NCI-H82 treated with DMSO at 0.1 percent for 48 hours (cell line): ENCODE measurements around the gene SLC6A9.

Source experiments
- DNase-seq: peaks from one replicate; lab custom pipeline; 2025; ENCODE audit not compliant: unreplicated experiment; lab: John Stamatoyannopoulos, UW

Gene SLC6A9

GRCh38 chr1:44008259-44008658 is 23.0 kb downstream of the SLC6A9 start:
- DNase-seq, result no peak

DNA sequence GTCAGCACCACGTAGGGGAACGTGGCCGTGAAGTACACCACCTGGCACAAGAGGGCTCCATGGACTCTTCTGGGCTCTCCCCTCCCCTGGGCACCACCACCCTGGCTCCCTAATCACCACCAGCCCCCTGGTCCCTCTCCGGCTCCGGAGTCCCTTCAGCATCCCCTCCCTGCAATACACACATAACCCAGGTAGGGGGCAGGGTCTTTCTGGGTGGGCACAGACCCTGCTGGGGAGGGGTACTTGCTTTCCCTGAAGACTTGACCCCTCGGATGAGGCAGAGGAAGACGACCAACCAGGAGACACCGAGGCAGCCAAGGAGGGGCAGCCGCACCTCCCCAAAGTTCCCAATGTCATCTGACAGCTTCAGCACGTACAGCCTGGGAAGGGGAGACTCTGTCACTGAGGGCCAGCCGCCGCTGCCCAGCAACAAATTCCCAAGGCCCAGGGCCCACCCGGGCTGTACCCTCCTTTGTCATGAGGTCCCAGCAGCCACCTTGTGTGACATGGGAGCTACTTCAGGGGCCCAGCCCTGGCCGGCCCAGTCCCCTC is 28.6 kb downstream of the SLC6A9 start:
- DNase-seq, result no peak

DNA sequence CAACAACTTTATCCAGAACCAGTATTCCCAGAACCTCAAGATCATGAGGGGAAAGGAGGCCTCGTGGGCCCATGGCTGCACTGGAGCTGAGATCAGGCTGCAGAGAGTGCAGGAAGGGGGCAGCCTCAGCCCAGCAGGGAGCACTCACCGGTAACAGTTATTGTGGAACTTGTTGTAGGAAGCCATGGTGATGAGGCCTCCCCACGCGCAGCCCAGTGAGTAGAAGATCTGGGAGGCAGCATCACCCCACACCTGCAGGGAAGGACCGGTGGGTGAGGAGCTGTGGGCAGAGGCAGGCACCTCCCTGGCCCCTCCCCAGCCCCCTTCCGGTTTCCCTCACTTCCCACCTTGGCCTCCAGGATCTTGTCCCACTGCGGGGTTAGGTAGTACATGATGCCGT is 29.1 kb downstream of the SLC6A9 start:
- no peak for DNase-seq

- DNase-seq, result no peak
Measured at GRCh38 chr1:44000122-44000665, 31.1 kb downstream of the SLC6A9 start.

- no peak for DNase-seq
Measured at GRCh38 chr1:43999455-43999854, 31.8 kb downstream of the SLC6A9 start.

- DNase-seq, result no peak
Measured at GRCh38 chr1:43998000-43998378, 33.3 kb downstream of the SLC6A9 start.

DNA sequence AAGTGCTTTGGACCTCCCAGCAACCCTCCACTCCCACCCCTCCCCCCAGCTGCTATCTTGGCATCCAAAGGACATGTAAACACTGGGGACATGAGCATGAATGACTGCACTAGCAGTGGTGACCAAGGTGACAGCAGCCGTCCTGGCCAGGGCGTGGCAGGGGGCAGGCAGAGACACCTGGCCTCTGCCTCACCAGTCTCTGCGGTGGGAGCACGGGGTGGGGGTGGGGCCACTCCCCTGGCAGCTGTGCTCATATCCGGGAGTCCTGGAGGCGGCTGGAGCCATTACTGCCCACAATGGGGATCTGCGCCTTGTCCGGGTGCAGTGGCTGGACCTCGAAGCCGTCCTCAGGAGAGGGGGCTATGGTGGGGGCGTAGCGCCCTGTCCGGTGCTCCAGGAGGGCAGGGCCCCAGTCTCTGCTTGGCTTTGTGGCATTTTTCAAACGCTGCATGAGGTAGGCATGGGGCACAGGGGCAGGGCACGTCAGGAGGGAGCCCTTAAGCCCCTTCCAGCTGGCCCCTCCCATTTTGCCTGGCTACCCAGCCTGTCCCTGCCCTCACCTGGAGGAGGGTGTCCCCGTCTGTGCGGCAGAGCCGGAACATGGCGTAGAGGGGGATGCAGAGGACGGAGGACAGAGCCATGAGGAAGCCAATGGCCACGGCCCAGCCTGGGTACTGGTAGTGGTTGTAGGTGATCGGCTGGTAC is 33.8 kb downstream of the SLC6A9 start:
- no peak for DNase-seq

DNA sequence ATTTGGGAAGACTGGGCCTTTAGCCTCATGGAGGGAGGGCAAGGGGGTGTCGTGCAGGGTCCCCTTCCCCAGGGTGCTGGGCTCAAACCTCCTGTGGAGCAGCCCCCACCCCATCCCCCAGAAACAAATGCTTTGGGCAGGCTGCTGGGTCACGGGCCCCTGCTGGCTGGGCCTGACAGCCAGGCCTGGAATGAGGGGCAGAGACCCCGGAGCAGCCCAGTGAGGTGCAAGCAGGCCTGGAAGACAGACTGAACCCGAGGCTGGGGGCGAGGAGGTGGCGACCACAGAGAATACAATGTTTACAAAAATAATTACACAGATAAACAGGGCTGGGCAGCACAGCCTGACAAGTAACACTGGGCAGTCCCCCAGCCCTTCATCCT is 34.5 kb downstream of the SLC6A9 start:
- DNase-seq, result no peak

GRCh38 chr1:43995984-43996732 is 35.1 kb downstream of the SLC6A9 start:
- DNase-seq, result no peak

DNA sequence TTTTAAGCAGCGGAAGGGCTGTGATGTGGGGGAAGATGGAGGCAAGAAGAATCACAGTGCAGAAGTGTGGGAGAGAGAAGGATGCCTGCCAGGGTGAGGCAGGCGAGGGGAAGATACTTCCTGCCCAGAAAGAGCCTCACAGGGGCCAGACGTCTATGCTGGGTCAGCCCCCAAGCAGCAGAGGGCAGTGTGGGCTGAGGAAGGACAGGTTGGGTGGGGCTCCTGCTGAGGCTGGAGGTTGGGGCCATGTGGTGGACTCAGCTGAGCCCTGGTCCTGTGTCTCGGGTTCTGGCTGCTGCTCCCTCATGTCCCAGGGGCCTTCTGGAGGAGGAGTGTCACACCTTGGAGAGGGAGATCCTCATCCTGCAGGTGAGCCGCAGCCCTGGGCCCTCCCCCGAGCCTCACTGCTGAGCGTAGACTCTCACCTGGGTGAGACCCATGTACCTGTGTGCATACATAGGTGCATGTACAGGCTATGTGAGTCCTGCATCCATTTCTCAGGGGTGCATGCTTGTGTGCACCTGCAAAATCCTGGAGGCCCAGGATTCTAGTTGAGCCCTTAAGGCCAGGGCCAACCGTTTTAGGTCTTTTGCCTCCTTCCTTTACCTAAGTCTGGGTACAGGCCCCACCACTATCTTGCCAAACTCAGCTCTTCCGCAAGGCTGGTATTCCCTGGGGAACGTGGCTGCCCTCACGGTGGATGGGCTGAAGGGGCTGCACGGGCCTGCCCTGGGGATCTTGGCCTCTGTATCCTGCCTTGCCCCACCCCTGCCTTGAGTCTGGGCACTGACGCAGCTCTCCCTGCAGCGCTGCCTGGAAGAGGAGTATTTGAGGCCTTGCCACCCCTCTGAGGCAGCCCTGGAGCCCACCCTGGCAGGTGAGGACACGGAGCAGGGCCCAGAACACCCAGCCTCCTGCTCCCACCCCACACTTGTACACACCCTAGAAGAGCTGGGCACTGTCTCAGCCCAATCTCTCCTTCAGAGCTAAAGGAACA is 36.2 kb downstream of the SLC6A9 start:
- DNase-seq, result peak; percentile 40

DNA sequence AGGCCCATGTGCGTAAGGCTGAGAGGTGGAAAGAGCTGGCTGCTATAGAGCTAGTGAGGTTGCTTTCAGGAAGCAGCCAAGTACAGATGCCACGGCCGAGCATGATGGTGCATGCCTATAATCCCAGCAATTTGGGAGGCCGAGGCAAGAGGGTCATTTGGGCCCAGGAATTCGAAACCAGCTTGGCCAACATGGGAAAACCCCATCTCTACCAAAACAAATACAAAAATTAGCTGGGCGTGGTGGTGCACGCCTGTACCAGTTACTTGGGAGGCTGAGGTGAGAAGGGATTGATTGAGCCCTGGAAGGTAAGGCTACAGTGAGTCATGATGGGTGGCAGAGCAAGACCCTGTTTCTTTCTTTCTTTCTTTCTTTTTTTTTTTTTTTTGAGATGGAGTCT is 37.2 kb downstream of the SLC6A9 start:
- no peak for DNase-seq

GRCh38 chr1:43993206-43993914 is 37.9 kb downstream of the SLC6A9 start:
- DNase-seq, result no peak

GRCh38 chr1:43992232-43992995 is 38.8 kb downstream of the SLC6A9 start:
- no peak for DNase-seq

DNA sequence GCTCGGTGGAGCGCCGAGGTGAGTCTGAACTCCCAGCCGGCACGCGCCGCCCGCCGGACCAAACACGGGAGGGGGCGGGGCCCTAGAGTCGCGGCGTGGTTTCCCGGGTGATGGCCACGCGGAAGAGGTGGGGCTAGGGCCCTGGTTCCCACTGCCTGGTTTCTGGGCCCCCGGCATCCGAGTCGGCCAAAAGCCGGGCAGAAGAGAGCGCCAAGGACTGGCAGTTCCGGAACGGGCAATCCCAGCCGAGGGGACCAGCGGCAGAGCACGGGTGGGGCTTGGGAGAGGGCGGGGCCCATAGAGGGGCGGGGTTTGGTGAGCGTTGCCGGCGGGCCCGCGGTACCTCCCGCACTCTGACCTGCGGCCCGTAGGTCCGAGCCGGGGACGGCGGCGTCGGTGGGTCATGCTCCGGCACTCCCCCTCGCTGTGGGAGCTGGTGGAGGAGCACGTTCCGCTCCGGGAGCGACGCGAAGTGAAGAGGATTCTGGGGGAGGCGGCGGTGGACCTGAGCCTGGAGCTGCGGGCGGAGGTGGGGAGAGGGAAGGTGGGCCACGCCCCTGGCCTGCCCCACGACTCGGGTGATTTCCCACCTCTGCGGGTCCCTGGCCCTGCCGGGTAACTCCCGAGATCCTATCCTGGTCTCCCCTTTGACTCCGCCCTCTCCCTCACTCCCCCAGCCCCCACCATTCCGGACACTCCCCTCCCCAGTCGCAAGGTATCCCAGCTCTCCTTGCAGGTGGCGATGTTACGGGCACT is 39.6 kb downstream of the SLC6A9 start, which contains the start of gene CCDC24:
CCDC24 (plus strand) TSS at position 124 of the 756 bp plus-strand sequence; CDS start at position 404, 280 bp downstream.
- peak; percentile 48 for DNase-seq

- no peak for DNase-seq
Measured at GRCh38 chr1:43991200-43991475, 40.1 kb downstream of the SLC6A9 start.

DNA sequence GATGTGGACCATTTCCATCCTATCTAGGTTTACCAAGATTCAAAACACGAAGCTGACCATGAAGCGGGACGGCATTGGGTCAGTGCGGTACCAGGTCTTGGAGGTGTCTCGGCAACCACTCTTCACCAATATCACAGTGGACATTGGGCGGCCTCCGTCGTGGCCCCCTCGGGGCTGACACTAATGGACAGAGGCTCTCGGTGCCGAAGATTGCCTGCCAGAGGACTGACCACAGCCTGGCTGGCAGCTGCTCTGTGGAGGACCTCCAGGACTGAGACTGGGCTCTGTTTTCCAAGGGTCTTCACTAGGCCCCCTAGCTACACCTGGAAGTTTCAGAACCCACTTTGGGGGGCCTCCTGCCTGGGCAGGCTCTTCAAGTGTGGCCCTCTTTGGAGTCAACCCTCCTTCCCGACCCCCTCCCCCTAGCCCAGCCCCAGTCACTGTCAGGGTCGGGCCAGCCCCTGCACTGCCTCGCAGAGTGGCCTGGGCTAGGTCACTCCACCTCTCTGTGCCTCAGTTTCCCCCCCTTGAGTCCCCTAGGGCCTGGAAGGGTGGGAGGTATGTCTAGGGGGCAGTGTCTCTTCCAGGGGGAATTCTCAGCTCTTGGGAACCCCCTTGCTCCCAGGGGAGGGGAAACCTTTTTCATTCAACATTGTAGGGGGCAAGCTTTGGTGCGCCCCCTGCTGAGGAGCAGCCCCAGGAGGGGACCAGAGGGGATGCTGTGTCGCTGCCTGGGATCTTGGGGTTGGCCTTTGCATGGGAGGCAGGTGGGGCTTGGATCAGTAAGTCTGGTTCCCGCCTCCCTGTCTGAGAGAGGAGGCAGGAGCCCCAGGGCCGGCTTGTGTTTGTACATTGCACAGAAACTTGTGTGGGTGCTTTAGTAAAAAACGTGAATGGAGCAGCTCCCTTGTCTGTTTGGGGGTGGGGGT is 40.7 kb downstream of the SLC6A9 start:
- DNase-seq, result no peak

DNA sequence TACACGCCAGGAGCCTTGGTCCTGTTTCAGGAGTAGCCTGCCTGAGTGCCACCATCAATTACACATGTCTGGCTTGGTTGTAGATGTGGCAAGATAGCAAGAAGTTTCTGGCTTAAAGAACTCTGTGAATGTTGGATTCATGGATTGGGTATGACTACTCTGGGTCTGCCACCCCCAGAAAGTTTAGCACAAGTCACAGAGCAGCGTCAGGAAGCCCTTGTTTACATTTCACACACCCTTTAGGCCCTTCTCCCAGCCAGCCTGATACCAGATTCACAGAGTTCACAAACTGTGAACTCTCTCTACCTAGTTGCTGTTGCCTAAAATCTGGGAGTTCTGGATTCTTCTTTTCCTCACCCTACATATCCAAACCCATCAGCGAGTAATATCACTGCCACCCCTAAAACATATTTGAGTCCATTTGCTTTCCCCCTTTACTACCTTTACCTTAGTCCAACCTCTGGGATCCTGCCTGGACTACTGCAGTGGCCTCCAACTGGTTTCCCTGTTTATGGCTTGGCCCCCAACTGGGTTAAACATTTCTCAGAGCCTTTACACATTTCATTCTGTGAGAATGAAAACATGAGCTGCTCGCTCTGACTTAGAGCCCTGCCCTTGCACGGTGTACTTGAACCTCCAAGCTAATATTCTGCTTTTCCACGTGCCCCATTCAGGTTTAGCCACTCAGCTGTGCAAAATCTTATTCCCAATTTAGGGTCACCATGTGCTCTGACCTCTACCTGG is 43.9 kb downstream of the SLC6A9 start:
- no peak for DNase-seq
